HG03575 (cell line): ENCODE results near the gene INTS6.
"Not testable (repeated sequence)": the region's sequence is repeated elsewhere in the genome, so short reads cannot be mapped to it uniquely, and the experiment has no call there.

Source experiments
- ATAC-seq: cut with Tn5 transposase; IDR thresholded peaks from one replicate; pipeline ENCODE4 v1.9.1; 2021; ENCODE audit not compliant: unreplicated experiment, insufficient number of reproducible peaks, low FRiP score; ENCODE audit errors: extremely low read depth

Gene INTS6

GRCh38 chr13:51420681-51421490 is 31.9 kb downstream of the INTS6 start:
- ATAC-seq: no peak

GRCh38 chr13:51419001-51419636 is 33.7 kb downstream of the INTS6 start:
- no peak for ATAC-seq

GRCh38 chr13:51417716-51418115 is 35.1 kb downstream of the INTS6 start:
- ATAC-seq: no peak

GRCh38 chr13:51416107-51416506 is 36.7 kb downstream of the INTS6 start:
- peak; percentile 32 for ATAC-seq

- not testable (repeated sequence) for ATAC-seq
Observed at GRCh38 chr13:51415339-51415738, 37.5 kb downstream of the INTS6 start.

GRCh38 chr13:51412431-51412830 is 40.4 kb downstream of the INTS6 start:
- ATAC-seq: no peak

GRCh38 chr13:51405176-51405575 is 47.7 kb downstream of the INTS6 start:
- ATAC-seq: no peak

GRCh38 chr13:51397262-51397941 is 55.4 kb downstream of the INTS6 start:
- no peak for ATAC-seq

GRCh38 chr13:51396352-51396751 is 56.5 kb downstream of the INTS6 start:
- no peak for ATAC-seq

- no peak for ATAC-seq
Observed at GRCh38 chr13:51394724-51395123, 58.1 kb downstream of the INTS6 start.

- no peak for ATAC-seq
Observed at GRCh38 chr13:51385114-51385513, 67.7 kb downstream of the INTS6 start.

- ATAC-seq: no peak
Observed at GRCh38 chr13:51380269-51380668, 72.6 kb downstream of the INTS6 start.

GRCh38 chr13:51373451-51373850 is 79.4 kb downstream of the INTS6 start:
- no peak for ATAC-seq

- no peak for ATAC-seq
Observed at GRCh38 chr13:51371768-51372399, 81.0 kb downstream of the INTS6 start.

GRCh38 chr13:51370811-51371210 is 82.0 kb downstream of the INTS6 start:
- no peak for ATAC-seq

- no peak for ATAC-seq
Observed at GRCh38 chr13:51370116-51370515, 82.7 kb downstream of the INTS6 start.

- ATAC-seq: no peak
Observed at GRCh38 chr13:51364404-51365008, 88.3 kb downstream of the INTS6 start.

- ATAC-seq: no peak
Observed at GRCh38 chr13:51363625-51364024, 89.2 kb downstream of the INTS6 start.

GRCh38 chr13:51361106-51361505 is 91.7 kb downstream of the INTS6 start:
- no peak for ATAC-seq
